ENCODE results near the gene ATP5F1D. TPM values are rescaled to one million over a fixed set of nuclear protein-coding genes. Genes with fewer than 3 reads are reported as not detected.

Gene ATP5F1D
- total RNA-seq, 1 donor from 2014 or later = 15.7 TPM

GRCh38 chr19:1246265-1247087 lies 4.9 kb downstream of the ATP5F1D start:
- peak in 1 of 2 donors; percentile 50 for DNase-seq (ENCODE audit: low read depth in 2 of 2)

- DNase-seq (ENCODE audit: low read depth in 2 of 2) = no peak
Measured at GRCh38 chr19:1247748-1248138, 6.2 kb downstream of the ATP5F1D start.

GRCh38 chr19:1248139-1248785 lies 6.7 kb downstream of the ATP5F1D start, which contains the start of gene MIDN:
Gene MIDN (plus strand): TSS chr19:1248583. CDS start chr19:1250297, 1,714 bp downstream.
- peak; percentile 94 for DNase-seq (ENCODE audit: low read depth in 2 of 2)

- peak; percentile 80 to 87 for DNase-seq (ENCODE audit: low read depth in 2 of 2)
Measured at GRCh38 chr19:1248786-1249297, 7.3 kb downstream of the ATP5F1D start.

DNA sequence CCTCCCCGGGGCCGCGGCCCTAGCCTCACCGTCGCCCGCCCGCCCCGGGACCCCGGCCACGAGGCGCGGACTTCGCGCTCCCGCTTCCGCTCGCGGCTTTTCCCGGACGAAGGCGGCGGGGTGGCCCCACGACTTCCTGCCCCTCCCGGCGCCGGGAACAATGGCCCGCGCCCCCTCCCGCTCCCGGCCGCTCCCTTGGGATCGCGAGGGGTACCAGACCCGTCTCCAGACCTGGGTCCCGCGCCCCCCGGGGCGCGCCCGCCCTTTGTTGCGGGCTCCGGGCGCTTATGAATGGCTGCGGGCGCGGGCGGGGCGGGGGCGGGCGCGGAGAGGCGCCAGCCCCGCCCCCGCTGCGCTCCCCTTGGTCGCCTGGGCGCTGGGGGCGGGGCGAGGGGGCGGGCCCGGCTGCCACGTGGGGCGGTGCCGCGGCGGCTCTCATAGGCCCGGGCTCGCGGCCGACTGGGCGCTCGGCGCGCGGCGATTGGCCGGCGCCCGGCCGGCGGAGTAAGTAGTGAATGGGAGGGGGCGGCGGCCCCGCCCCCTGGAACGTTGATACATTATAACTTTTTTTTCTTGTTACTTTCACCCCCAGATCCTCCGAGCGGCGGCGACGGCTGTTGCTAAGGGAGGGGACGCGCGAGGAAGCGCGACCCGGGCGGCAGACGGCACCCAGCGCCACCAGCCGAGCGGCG lies 7.9 kb downstream of the ATP5F1D start:
- peak; percentile 97 to 98 for DNase-seq (ENCODE audit: low read depth in 2 of 2)

- no peak for DNase-seq (ENCODE audit: low read depth in 2 of 2)
Measured at GRCh38 chr19:1249990-1250436, 8.5 kb downstream of the ATP5F1D start.

- peak; percentile 71 to 79 for DNase-seq (ENCODE audit: low read depth in 2 of 2)
Measured at GRCh38 chr19:1250437-1251260, 9.1 kb downstream of the ATP5F1D start.

DNA sequence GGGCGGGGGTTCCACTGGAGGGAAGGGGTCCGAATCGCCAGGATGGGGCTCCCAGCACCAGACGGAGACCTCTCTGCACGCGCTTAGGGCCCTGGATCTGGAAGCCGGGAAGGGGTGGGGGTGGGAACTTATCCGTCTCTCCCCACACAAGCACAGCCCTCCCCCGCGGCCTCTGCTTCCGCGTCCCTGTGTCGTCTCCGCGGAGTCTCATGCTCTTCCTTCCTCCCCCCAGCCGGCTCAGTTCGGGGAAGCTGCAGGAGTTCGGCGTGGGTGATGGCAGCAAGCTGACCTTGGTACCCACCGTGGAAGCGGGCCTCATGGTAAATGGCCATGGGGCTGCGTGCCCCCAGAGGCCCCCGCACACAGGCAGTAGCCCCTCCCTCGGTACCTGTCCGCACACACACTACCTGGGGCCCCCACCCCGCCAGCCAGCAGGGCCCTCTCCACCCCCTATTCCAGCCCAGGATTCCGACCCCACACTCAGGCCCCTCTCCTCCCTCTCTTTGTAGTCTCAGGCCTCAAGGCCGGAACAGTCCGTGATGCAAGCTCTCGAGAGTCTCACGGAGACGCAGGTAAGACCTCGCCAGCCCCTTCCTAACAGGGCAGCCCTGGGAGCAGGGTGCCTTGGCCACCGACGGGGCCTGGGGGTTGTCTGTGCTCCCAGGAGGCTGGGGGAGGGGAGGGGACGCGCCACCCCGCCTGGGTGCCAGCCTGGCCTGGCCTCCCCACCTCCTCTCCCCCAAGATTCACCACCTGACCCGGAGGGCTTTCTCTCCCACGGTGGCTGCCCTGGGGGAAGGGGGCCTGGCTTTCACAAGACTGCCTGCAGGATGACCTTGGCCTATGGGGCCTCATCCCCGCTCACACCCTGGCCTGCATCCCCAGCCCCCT lies 10.0 kb downstream of the ATP5F1D start:
- DNase-seq (ENCODE audit: low read depth in 2 of 2) = peak; percentile 81 to 89

DNA sequence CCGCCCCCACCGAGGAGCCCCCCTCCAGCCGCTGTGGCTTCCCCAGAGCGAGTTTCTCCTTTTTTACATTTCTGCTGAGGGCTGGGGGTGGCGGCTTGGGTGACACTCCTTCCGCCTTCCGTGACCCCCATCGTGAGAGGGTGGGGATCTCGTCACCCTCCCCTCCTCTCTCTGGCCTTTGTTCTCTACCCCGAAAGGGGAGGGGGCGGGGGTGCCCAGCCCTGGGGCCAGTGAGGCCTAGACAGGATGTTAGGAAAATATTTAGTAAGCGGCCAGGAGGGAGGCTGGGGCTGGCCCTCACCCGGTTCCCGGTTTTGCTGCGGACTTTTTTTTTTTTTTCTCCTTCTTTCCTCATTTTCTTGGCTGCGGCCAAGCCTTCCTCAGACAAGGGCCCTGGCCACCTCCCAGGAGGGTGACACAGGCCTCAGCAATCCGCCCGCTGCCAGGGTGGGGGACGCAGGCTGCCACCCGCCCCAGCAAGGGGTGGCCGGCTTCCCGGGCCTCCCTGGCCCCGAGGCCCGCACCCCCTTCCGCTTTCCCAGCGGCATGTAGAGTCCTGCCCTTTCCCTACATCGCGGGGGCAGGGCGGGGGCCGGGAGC lies 10.8 kb downstream of the ATP5F1D start:
- peak; percentile 80 to 87 for DNase-seq (ENCODE audit: low read depth in 2 of 2)

DNA sequence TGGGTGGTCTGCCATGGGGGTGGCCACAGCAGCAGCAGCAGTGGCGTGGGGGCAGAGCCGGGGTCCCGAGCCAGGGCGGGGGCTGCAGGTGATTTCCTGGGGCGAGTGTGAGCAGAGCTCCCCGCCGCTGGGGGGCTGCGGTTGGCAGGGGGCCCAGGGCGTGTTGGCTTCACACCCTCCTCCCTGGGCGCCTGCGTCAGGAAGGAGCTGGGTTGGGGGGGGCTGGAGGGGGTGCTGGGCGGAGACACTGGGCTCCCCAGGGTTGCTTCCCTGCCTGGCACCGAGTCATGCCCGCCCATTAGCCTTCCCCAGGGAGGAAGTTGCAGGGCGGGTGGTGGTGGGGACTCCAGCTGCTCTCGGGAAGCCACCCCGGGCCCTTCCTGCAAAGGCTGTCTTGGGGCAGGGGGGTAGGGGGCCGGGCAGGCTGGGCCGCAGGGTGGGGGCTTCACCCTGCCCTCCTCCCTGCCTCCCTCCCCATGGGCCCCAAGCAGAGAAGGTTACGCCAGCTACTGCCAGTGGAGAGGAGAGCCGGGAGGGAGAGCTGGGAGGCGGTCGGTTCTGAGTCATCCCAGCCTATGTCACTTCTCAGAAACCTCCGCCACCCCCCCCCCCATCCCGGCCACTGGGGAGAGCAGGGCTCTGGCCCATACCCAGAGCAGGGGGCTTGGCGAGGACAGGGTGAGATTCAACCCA lies 11.4 kb downstream of the ATP5F1D start:
- peak; percentile 82 to 94 for DNase-seq (ENCODE audit: low read depth in 2 of 2)

DNA sequence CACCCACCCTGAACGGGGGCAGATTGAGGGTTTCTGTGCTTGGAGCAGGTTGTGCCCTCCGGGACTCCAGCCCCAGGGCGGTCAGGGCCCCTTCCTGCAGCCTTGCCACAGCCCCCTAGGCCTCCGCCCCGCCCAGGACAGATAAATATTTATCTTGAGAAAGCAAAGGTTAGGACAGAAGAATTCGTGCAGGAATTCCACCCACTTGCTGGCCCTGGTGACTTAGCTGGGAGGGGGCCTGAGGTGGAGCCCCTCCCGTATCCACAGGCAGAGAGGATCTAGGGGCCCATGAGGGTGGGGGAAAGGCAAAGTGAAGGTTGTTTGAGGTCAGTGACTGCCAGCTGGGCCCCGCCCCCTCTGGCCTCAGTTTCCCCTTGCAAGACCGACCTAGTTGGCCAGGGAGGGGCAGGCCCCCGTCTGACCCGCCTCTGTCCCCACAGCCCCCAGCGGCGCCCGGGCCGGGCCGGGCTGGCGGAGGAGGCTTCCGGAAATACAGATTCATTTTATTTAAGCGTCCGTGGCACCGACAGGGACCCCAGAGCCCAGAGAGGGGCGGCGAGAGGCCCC lies 12.0 kb downstream of the ATP5F1D start:
- DNase-seq (ENCODE audit: low read depth in 2 of 2) = no peak

DNA sequence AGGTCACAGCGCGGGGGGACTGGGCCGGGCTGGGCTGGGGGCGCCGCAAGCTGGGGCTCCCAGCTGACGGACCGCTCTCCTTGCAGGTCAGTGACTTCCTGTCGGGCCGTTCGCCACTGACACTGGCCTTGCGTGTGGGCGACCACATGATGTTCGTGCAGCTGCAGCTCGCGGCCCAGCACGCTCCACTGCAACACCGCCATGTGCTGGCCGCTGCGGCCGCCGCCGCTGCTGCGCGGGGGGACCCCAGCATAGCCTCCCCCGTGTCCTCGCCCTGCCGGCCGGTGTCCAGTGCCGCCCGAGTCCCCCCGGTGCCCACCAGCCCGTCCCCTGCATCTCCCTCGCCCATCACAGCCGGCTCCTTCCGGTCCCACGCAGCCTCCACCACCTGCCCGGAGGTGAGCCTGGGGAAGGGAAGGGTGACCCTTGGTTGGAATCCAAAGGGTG lies 12.6 kb downstream of the ATP5F1D start:
- peak in 1 of 2 donors; percentile 59 for DNase-seq (ENCODE audit: low read depth in 2 of 2)

DNA sequence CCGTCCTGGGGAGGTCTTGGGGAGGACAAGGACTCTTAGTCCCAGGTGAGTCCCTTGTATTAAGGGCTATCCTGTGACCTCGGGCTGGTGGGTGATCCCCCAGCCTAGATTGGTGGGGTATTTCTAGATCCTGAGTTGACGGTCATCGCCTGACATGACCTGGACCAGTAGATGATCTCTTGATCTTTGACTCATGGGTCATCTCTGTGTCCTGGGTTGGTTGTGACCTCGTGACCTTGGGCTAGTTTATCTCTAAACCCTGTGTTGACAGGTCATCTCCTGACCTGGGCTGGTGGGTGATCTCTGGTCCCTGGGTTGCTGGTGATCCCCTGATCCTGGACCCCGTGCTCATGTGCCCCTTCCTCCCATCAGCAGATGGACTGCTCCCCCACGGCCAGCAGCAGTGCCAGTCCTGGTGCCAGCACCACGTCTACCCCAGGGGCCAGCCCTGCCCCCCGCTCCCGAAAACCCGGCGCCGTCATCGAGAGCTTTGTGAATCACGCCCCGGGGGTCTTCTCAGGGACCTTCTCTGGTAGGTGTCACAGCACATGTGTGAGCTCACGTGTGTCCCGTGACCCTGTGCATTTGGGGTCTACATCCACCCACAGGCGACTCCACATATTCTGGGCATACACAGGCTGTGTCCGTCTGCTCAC lies 13.1 kb downstream of the ATP5F1D start:
- no peak for DNase-seq (ENCODE audit: low read depth in 2 of 2)

DNA sequence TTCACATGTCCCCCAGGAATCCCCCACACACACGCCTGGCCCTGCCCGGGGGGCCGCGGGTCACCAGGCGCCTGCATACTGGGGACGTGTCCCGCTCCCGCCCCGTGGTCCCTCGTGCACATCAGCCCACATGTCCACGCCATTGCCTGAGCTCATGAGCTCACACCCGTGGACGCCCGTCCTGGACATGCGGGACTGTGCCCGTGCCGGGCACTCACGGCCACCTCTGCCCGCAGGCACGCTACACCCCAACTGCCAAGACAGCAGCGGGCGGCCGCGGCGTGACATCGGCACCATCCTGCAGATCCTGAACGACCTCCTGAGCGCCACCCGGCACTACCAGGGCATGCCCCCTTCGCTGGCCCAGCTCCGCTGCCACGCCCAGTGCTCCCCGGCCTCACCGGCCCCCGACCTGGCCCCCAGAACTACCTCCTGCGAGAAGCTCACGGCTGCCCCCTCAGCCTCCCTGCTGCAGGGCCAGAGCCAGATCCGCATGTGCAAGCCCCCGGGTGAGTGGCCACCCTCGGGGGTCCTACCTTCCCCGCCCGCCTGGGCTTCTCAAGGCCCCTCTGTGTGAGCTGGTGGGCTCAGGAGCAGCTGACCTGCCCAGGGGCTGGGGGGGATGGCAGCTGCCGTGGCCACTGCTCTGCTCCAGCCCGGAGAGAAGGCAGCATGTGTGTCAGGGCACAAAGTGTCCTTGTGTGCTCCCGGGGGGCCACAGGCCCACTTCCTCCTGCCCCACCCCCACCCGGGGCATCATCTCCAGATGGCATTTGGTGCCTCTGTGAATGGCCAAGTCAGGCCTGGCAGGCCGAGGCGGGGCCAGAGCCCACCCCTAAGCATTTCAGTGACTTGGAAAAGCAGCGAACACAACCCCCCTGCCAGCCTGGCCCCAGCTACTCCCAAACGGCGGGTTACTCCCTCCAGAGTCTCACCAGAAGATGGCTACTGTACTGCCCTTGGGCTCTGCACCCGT lies 13.9 kb downstream of the ATP5F1D start:
- DNase-seq (ENCODE audit: low read depth in 2 of 2) = no peak

- no peak for DNase-seq (ENCODE audit: low read depth in 2 of 2)
Measured at GRCh38 chr19:1256646-1257474, 15.3 kb downstream of the ATP5F1D start.

All from lung microvascular endothelial cell (primary cell).